Smooth muscle cell (in vitro differentiated cells): Measurements from ENCODE around the gene MKNK2. TPM values are rescaled to one million over a fixed set of nuclear protein-coding genes. Genes with fewer than 3 reads are reported as not detected.
"Not testable (repeated sequence)": the region's sequence is repeated elsewhere in the genome, so short reads cannot be mapped to it uniquely, and the experiment has no call there.

Source experiments
- DNase-seq: peaks from one replicate; lab custom pipeline; 2025; ENCODE audit not compliant: unreplicated experiment; lab: John Stamatoyannopoulos, UW
- H2AFZ ChIP-seq: fragments of 200-600 bp; sonication (generic); 2 replicates; pipeline ENCODE4 v1.6.0; 2016; ENCODE audit warnings: antibody characterized with exemption, low read depth, mild to moderate bottlenecking
- H3F3A ChIP-seq: fragments of 200-600 bp; sonication (generic); 2 replicates; pipeline ENCODE4 v1.6.0; 2017; ENCODE audit warnings: antibody characterized with exemption, low read depth
- H3K27ac ChIP-seq: fragments of 200-600 bp; sonication (generic); 2 replicates; pipeline ENCODE4 v1.5.1; 2016; ENCODE audit warnings: low read depth, mild to moderate bottlenecking
- H3K27me3 ChIP-seq: fragments of 200-600 bp; sonication (generic); 2 replicates; pipeline ENCODE4 v1.6.1; 2016; ENCODE audit warnings: low read depth, mild to moderate bottlenecking
- H3K36me3 ChIP-seq: fragments of 200-600 bp; sonication (generic); 2 replicates; pipeline ENCODE4 v1.5.1; 2016; ENCODE audit warnings: low read depth
- H3K4me1 ChIP-seq: fragments of 200-600 bp; sonication (generic); 2 replicates; pipeline ENCODE4 v1.5.1; 2016; ENCODE audit warnings: low read depth
- H3K4me2 ChIP-seq: fragments of 200-600 bp; sonication (generic); 2 replicates; pipeline ENCODE4 v1.6.0; 2016; ENCODE audit warnings: mild to moderate bottlenecking
- H3K4me3 ChIP-seq: fragments of 200-600 bp; sonication (generic); 2 replicates; pipeline ENCODE4 v1.5.1; 2016; ENCODE audit warnings: mild to moderate bottlenecking
- H3K79me2 ChIP-seq: fragments of 200-600 bp; sonication (generic); 2 replicates; pipeline ENCODE4 v1.6.0; 2016; ENCODE audit warnings: low read depth, mild to moderate bottlenecking
- H3K9ac ChIP-seq: fragments of 200-600 bp; sonication (generic); 2 replicates; pipeline ENCODE4 v1.6.0; 2016; ENCODE audit warnings: low read depth
- H3K9me3 ChIP-seq: fragments of 200-600 bp; sonication (generic); replicated peaks from 2 replicates; pipeline ENCODE4 v1.5.1; 2016; ENCODE audit warnings: low read depth
- H4K20me1 ChIP-seq: fragments of 200-600 bp; sonication (generic); 2 replicates; pipeline ENCODE4 v1.6.0; 2016; ENCODE audit warnings: low read depth
- WGBS: methylation state at CpG from one replicate; pipeline ENCODE4 v1.1.7; 2016; ENCODE audit warnings: low lambda C conversion rate; 5-methylcytosine and 5-hydroxymethylcytosine counted together
- polyA plus RNA-seq: library from polyadenylated mRNA; unstranded; fragments of >200 nt; fragmentation: Nextera tagmentation; extraction: Ambion mirVana; gene quantifications from 2 replicates; pipeline ENCODE4 v1.2.1, GENCODE V29; 2016
- total RNA-seq: library from RNA; depleted of rRNA; stranded (reverse); fragments of >200 nt; gene quantifications from 2 replicates; pipeline ENCODE4 v1.2.3, GENCODE V29; 2014
- TF ChIP-seq, protein P1 (sequence below): fragments of 200-600 bp; sonication (generic); IDR thresholded peaks from 2 replicates; pipeline ENCODE4 v1.5.1; 2017; ENCODE audit warnings: borderline replicate concordance, mild to moderate bottlenecking, antibody characterized with exemption; ENCODE audit not compliant: insufficient read depth, poor library complexity, severe bottlenecking

MKNK2 gene
- total and polyA plus RNA-seq, 2 experiments from 2014 or later: 43.6 to 44.7 TPM

DNA sequence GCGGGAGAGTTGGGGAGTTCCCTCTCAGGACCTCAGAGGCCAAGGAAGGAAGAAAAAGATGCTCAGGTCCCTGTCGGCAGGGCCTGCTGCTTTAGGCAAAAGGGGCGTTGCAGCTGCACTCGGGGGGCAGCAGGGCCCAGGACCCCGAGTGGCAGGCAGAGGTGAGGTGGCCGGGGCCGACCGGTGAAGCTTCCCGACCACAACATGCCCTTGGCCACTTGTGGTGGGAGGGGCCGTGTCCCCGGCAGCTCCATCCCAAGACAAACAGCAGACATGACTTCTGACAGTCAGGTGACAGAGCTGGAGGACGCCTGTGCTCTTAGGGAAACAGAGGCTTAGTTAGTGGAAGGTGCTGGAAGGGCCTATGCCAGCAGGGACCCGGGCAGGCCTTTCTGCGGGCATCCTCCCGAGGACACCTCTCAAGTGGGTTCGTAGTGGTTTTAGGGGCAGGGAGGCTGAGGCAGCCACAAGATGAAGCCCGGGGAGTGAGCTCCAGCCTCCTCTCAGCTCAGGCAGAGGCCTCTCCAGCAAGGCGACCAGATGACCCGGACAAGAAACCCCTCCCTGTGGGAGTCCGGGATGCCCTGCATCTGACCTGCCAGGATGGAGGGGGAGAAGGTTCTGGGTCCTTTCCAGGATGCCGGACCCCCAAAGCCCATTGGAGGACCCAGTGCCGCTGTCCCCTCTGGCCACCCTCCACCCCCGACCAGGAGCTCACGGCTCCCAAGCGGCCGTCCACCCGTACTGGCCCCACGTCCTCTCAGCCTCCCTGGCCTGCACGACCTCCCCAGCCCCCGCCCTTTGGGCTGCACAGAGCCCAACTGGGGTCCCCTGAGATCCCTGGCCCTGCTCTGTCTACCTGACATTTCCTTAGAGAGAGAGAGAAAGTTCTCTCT lies 59.8 kb downstream of the MKNK2 start:
- no peaks in the 10 kb centered on the region for H3K27me3 ChIP-seq
- H3K36me3 ChIP-seq: peaks cover 5% of the 10 kb centered on the region

DNA sequence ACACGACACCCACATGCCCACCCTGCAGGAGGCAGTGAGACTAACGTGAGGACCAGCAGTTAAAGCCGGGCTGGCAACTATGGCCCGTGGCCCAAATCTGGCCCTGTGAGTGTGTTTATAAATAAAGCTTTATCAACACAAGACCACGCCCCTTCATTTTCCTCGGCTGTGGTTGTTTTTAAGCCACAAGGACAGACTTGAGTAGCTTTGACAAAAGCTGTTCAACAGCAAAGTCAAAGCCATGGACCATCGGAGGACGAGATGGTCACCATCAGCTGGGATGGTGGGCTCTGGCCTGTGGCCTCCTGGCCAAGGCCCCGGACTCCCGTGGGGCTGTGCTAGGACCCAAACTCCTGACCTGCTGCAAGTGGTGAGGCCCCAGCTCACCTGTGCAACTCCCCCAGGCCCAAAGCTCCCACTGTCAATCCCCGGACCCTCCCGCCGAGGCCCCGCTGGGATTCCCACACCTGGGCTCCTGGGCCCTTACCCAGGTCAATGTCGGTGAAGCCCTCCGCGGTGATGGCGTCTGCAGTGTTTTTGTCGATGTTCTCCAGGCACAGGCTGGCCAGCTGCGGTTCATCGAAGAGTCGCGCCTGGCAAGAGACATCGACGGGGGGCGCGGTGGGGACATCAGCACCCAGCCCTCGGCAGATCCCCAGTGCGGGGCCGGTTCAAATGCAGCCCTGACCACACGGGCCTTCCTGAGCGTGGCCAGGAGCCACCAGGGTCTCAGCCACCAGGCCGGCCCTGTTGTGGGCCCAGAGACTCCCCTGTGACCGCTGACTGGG lies 60.6 kb downstream of the MKNK2 start:
- H3K79me2 ChIP-seq: no peaks in the 10 kb centered on the region
- H3K4me3 ChIP-seq: no peak overlapping the region
- H3K9ac ChIP-seq: no peak overlapping the region
- H3K9me3 ChIP-seq: no peaks in the 10 kb centered on the region
- no peak overlapping the region for H2AFZ ChIP-seq
- DNase-seq: no peak
- H3F3A ChIP-seq: no peaks in the 10 kb centered on the region
- H4K20me1 ChIP-seq: peaks cover 18% of the 10 kb centered on the region
- H3K27ac ChIP-seq: no peak overlapping the region
- H3K4me2 ChIP-seq: no peak overlapping the region
- 97% methylated on average over 34 of the region's 34 CpGs for WGBS
- H3K27me3 ChIP-seq: no peaks in the 10 kb centered on the region
- TF ChIP-seq, protein P1, sequence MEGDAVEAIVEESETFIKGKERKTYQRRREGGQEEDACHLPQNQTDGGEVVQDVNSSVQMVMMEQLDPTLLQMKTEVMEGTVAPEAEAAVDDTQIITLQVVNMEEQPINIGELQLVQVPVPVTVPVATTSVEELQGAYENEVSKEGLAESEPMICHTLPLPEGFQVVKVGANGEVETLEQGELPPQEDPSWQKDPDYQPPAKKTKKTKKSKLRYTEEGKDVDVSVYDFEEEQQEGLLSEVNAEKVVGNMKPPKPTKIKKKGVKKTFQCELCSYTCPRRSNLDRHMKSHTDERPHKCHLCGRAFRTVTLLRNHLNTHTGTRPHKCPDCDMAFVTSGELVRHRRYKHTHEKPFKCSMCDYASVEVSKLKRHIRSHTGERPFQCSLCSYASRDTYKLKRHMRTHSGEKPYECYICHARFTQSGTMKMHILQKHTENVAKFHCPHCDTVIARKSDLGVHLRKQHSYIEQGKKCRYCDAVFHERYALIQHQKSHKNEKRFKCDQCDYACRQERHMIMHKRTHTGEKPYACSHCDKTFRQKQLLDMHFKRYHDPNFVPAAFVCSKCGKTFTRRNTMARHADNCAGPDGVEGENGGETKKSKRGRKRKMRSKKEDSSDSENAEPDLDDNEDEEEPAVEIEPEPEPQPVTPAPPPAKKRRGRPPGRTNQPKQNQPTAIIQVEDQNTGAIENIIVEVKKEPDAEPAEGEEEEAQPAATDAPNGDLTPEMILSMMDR: no peak
- H3K4me1 ChIP-seq: no peaks in the 10 kb centered on the region
- no peaks in the 10 kb centered on the region for H3K36me3 ChIP-seq

More for the DNA sequence above, 59.8 kb downstream of the MKNK2 start:
- TF ChIP-seq, protein P1: no peak
- Histone ChIP-seq H3K4me1 (no peaks in the 10 kb centered on the region), H3K9ac (no peak overlapping the region), H2AFZ (no peak overlapping the region), H3K4me2 (no peak overlapping the region), H3K27ac (no peak overlapping the region), H3K79me2 (no peaks in the 10 kb centered on the region), H3K4me3 (no peak overlapping the region), H3F3A (no peaks in the 10 kb centered on the region), H3K9me3 (no peaks in the 10 kb centered on the region), H4K20me1 (peaks cover 13% of the 10 kb centered on the region)
- DNase-seq: no peak
- 96% methylated on average over 29 of the region's 30 CpGs for WGBS

DNA sequence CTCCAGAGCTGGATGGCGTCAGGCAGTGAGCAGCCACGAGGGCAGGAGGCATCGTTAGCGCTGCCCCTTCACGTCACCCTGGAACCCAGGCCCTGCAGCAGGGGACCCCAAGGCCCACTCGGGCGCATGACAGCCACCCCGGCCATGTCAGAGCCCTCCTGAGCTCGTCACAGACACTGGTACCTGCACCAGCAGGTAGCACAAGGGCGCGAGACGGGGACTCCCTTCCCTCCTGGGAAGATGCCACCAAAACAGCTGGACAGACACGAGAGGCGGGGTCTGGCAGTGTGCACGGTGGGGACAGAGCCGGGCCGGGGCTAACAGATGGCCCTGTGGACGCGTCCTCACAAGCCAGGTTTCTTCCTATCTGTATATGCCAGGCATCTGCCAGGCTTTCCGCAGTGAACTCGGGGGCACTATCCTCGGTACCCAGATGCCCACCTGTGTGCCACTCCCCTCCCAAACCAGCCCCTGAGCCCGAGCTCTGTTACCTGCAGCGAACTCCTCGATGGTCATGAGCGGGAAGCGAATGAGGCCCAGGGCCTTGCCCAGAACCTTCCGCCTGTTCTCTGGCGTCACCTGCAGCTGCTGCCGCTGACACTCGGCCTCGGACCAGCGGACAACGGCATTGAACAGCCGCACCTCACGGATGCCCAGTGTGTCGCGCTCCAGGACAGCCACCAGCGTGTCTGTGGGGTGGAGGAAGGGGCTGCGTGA lies 61.4 kb downstream of the MKNK2 start:
- Histone ChIP-seq H3K4me1 (no peaks in the 10 kb centered on the region), H3K4me2 (no peak overlapping the region), H4K20me1 (peaks cover 18% of the 10 kb centered on the region), H3K4me3 (no peak overlapping the region), H3K36me3 (no peaks in the 10 kb centered on the region), H3K9ac (no peak overlapping the region), H3K9me3 (no peaks in the 10 kb centered on the region), H3K27ac (no peak overlapping the region), H3K27me3 (no peaks in the 10 kb centered on the region), H3F3A (no peaks in the 10 kb centered on the region), H2AFZ (no peak overlapping the region), H3K79me2 (no peaks in the 10 kb centered on the region)
- 97% methylated on average over 39 of the region's 40 CpGs for WGBS
- TF ChIP-seq, protein P1: no peak
- DNase-seq: no peak

DNA sequence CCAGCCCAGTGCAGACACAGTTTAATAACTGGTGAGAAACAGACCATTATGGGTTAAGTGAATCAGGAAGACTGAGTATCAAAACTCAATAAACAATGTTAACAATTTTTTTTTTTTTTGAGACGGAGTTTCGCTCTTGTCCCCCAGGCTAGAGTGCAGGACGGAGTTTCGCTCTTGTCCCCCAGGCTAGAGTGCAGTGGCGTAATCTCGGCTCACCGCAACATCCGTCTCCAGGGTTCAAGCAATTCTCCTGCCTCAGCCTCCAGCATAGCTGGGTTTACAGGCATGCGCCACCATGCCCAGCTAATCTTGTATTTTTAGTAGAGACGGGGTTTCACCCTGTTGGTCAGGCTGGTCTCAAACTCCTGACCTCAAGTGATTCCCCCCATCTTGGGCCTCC lies 62.6 kb downstream of the MKNK2 start:
- not testable (repeated sequence) for H3K27me3 ChIP-seq, DNase-seq, H3K9me3 ChIP-seq, H3F3A ChIP-seq, H3K9ac ChIP-seq, H3K36me3 ChIP-seq, H2AFZ ChIP-seq, H3K4me2 ChIP-seq, H3K4me1 ChIP-seq, H3K27ac ChIP-seq, H3K4me3 ChIP-seq, H3K79me2 ChIP-seq
- 95% methylated on average over 10 of the region's 10 CpGs for WGBS
- peaks cover 18% of the 10 kb centered on the region for H4K20me1 ChIP-seq
